Left kidney (tissue), 8 donors: ENCODE data around the gene LIAS. TPM values are rescaled to one million over a fixed set of nuclear protein-coding genes. Genes with fewer than 3 reads are reported as not detected.
"Not testable (repeated sequence)": the region's sequence is repeated elsewhere in the genome, so short reads cannot be mapped to it uniquely, and the experiment has no call there.

Experiments used
- DNase-seq: peaks from one replicate; pipeline ENCODE4 v3.0.0-alpha.2; 2013
- long read RNA-seq, 8 donors: transcript quantifications; one replicate each; lab custom pipeline, GENCODE V29; 2026
- polyA plus RNA-seq: library from polyadenylated mRNA; unstranded; fragments of 120-200 nt; gene quantifications from one replicate; pipeline ENCODE4 v1.2.1, GENCODE V29; 2013; ENCODE audit not compliant: insufficient read length

Gene LIAS
- 38.6 TPM for polyA plus RNA-seq
- long read RNA-seq, donor 1, full-length matches to known transcripts = 6 of 6 reads
- long read RNA-seq, donor 1, partial matches to known transcripts = 0 of 6 reads
- long read RNA-seq, donor 1, other reads (novel, unspliced or antisense) = 0 of 6 reads
- long read RNA-seq, donor 2, full-length matches to known transcripts = 3 of 8 reads
- long read RNA-seq, donor 2, partial matches to known transcripts = 5 of 8 reads
- long read RNA-seq, donor 2, other reads (novel, unspliced or antisense) = 0 of 8 reads
- long read RNA-seq, donor 3, full-length matches to known transcripts = 5 of 5 reads
- long read RNA-seq, donor 3, partial matches to known transcripts = 0 of 5 reads
- long read RNA-seq, donor 3, other reads (novel, unspliced or antisense) = 0 of 5 reads
- long read RNA-seq, donor 4 = 0 reads
- long read RNA-seq, donor 5, full-length matches to known transcripts = 19 of 19 reads
- long read RNA-seq, donor 5, partial matches to known transcripts = 0 of 19 reads
- long read RNA-seq, donor 5, other reads (novel, unspliced or antisense) = 0 of 19 reads
- long read RNA-seq, donor 6, full-length matches to known transcripts = 1 of 1 reads
- long read RNA-seq, donor 6, partial matches to known transcripts = 0 of 1 reads
- long read RNA-seq, donor 6, other reads (novel, unspliced or antisense) = 0 of 1 reads
- long read RNA-seq, donor 7, full-length matches to known transcripts = 5 of 5 reads
- long read RNA-seq, donor 7, partial matches to known transcripts = 0 of 5 reads
- long read RNA-seq, donor 7, other reads (novel, unspliced or antisense) = 0 of 5 reads
- long read RNA-seq, donor 8, full-length matches to known transcripts = 6 of 15 reads
- long read RNA-seq, donor 8, partial matches to known transcripts = 9 of 15 reads
- long read RNA-seq, donor 8, other reads (novel, unspliced or antisense) = 0 of 15 reads

- DNase-seq = peak; percentile 97
Measured at GRCh38 chr4:39458505-39459300, at the start of gene LIAS, which contains the start of gene RPL9. TSS of gene LIAS (plus strand) at chr4:39459056. CDS start at chr4:39459118, 62 bp downstream. TSS of gene RPL9 (minus strand) at chr4:39458922. CDS start at chr4:39458439, 483 bp downstream.

- DNase-seq = no peak
Measured at GRCh38 chr4:39410415-39410814, 48.4 kb upstream of the LIAS start.

GRCh38 chr4:39411561-39411960, 47.3 kb upstream of the LIAS start:
- not testable (repeated sequence) for DNase-seq

GRCh38 chr4:39415678-39416283, 43.1 kb upstream of the LIAS start:
- DNase-seq = no peak

- DNase-seq = no peak
Measured at GRCh38 chr4:39422247-39422646, 36.6 kb upstream of the LIAS start.

- DNase-seq = not testable (repeated sequence)
Measured at GRCh38 chr4:39425297-39425696, 33.6 kb upstream of the LIAS start.

GRCh38 chr4:39426728-39427127, 32.1 kb upstream of the LIAS start:
- no peak for DNase-seq

GRCh38 chr4:39427520-39428114, 31.2 kb upstream of the LIAS start:
- no peak for DNase-seq

GRCh38 chr4:39429476-39430334, 29.2 kb upstream of the LIAS start:
- no peak for DNase-seq

GRCh38 chr4:39433878-39434492, 24.9 kb upstream of the LIAS start:
- no peak for DNase-seq

- DNase-seq = no peak
Measured at GRCh38 chr4:39435659-39436563, 22.9 kb upstream of the LIAS start.

GRCh38 chr4:39441593-39441992, 17.3 kb upstream of the LIAS start:
- DNase-seq = no peak

GRCh38 chr4:39442998-39443397, 15.9 kb upstream of the LIAS start:
- no peak for DNase-seq

GRCh38 chr4:39446483-39446841, 12.4 kb upstream of the LIAS start:
- no peak for DNase-seq

- DNase-seq = peak; percentile 62
Measured at GRCh38 chr4:39446842-39447573, 11.8 kb upstream of the LIAS start.

GRCh38 chr4:39450618-39451017, 8.2 kb upstream of the LIAS start:
- DNase-seq = no peak

- no peak for DNase-seq
Measured at GRCh38 chr4:39451423-39452023, 7.3 kb upstream of the LIAS start.
